HepG2 (cell line): ENCODE measurements around the gene FHL5. TPM values are rescaled to one million over a fixed set of nuclear protein-coding genes. Genes with fewer than 3 reads are reported as not detected.

Experiments used
- GATA4 ChIP-seq: sonication (generic); IDR thresholded peaks from 2 replicates; pipeline ENCODE4 v1.6.1; 2016; ENCODE audit warnings: antibody characterized with exemption, low read depth, borderline replicate concordance
- PCBP1 ChIP-seq: fragments of 200-400 bp; formaldehyde crosslinking; IDR thresholded peaks from 2 replicates; pipeline ENCODE4 v1.6.1; 2017; ENCODE audit warnings: mild to moderate bottlenecking, low read depth, low read length, borderline replicate concordance
- polyA plus RNA-seq, 8 experiments: library from polyadenylated mRNA; depleted of rRNA in 3 of 8; stranded (reverse) in 7 of 8; unstranded in 1 of 8; fragments of >200 nt; fragmentation: Illumina TruSeq in 4 of 8; extraction: Trizol in 4 of 8; gene quantifications; 2 replicates each; pipeline versions ENCODE4 v1.2.1 to v1.2.3, GENCODE V29; 2011 to 2016; ENCODE audit warnings: low read depth in 4 of 8, missing spikeins in 1 of 8, mixed read lengths in 1 of 8; ENCODE audit not compliant: insufficient read depth in 1 of 8
- small RNA-seq, 3 experiments: library from RNA; depleted of rRNA; stranded (forward); fragments of <200 nt; gene quantifications; one replicate each; pipeline ENCODE3, GENCODE V24; 2012; ENCODE audit warnings: low read depth in 2 of 3, low replicate concordance in 1 of 3; ENCODE audit not compliant: insufficient read length in 3 of 3, insufficient read depth in 2 of 3
- total RNA-seq, 5 experiments: library from RNA; depleted of rRNA; stranded (reverse); fragments of >200 nt; fragmentation: Illumina TruSeq; extraction: Trizol; gene quantifications; 2 replicates each; pipeline ENCODE4 v1.2.3, GENCODE V29; 2016; ENCODE audit warnings: low read depth in 1 of 5

The FHL5 gene
- total and polyA plus RNA-seq, 2 of the 13 experiments (the other 11 are each of a cell fraction or from before 2014, with no cell fraction given): not detected

- no peak for TF ChIP-seq GATA4
- no peak for TF ChIP-seq PCBP1
- TF ChIP-seq, all 625 proteins: peak for 0
Measured at GRCh38 chr6:96659084-96659845, 96.3 kb downstream of the FHL5 start (continued).

Small RNAs within 50 kb of the gene (small RNA-seq; reads per million reads assigned to genes)
- 0 reads per million in 3 experiments for gene RNU4-70P

Other genes starting within 250 kb of the FHL5 start
- 16.3 and 24.7 TPM in 2 replicates for gene UFL1, start 41.3 kb upstream of the FHL5 start, total RNA-seq (2016; rRNA removed; fragmentation: Illumina TruSeq; extraction: Trizol)
- gene UFL1, start 41.3 kb upstream of the FHL5 start, polyA plus RNA-seq (2011; rRNA removed): 7.4 and 8.8 TPM in 2 replicates